HEK293 (cell line): ENCODE measurements around the gene DDX10.
"Not testable (repeated sequence)": the region's sequence is repeated elsewhere in the genome, so short reads cannot be mapped to it uniquely, and the experiment has no call there.

Source experiments
- CTCF ChIA-PET: fragments of 350-600 bp; formaldehyde crosslinking; extraction: SDS; loops from one replicate; lab custom pipeline; 2021; ENCODE audit warnings: antibody characterized with exemption; lab: Yijun Ruan, JAX
- POLR2A ChIA-PET: fragments of 300-600 bp; formaldehyde crosslinking; extraction: SDS; loops from one replicate; lab custom pipeline; 2020; ENCODE audit warnings: antibody characterized with exemption, inconsistent platforms; lab: Yijun Ruan, JAX
- H3K27ac ChIP-seq: fragments of 200-500 bp; sonication (Bioruptor generic); 2 replicates; pipeline ENCODE4 v1.5.1; 2014; ENCODE audit warnings: low read depth, low read length, control low read depth, inconsistent platforms; ENCODE audit errors: extremely low read depth
- H3K36me3 ChIP-seq, 2 experiments: fragments of 200-500 bp in 1 of 2; sonication (Bioruptor generic) in 1 of 2; 1 replicate in 1 of 2; 2 replicates in 1 of 2; pipeline ENCODE4 v1.5.1; 2014 to 2017; ENCODE audit warnings: inconsistent platforms in 2 of 2, low read length in 2 of 2; ENCODE audit not compliant: control insufficient read depth in 2 of 2, insufficient read depth in 1 of 2
- H3K4me1 ChIP-seq: fragments of 200-500 bp; sonication (Bioruptor generic); 2 replicates; pipeline ENCODE4 v1.5.1; 2014; ENCODE audit warnings: mild to moderate bottlenecking, low read length, inconsistent platforms; ENCODE audit not compliant: control insufficient read depth, insufficient read depth
- H3K4me3 ChIP-seq: 2 replicates; pipeline ENCODE4 v1.5.1; 2011; ENCODE audit warnings: low read depth, mild to moderate bottlenecking, control low read depth, low read length, moderate library complexity
- H3K9me3 ChIP-seq: fragments of 200-500 bp; sonication (Bioruptor generic); 2 replicates; pipeline ENCODE4 v1.5.1; 2014; ENCODE audit warnings: low read depth, low read length, inconsistent platforms; ENCODE audit not compliant: control insufficient read depth, insufficient read depth
- BCL6B ChIP-seq: fragments of 450-650 bp; formaldehyde crosslinking; IDR thresholded peaks from 2 replicates; pipeline ENCODE4 v1.5.1; 2017; ENCODE audit warnings: missing biosample characterization, missing genetic modification characterization
- HIC1 ChIP-seq: fragments of 450-650 bp; formaldehyde crosslinking; IDR thresholded peaks from 2 replicates; pipeline ENCODE4 v1.5.1; 2016; ENCODE audit warnings: missing biosample characterization, missing genetic modification characterization
- HOXD13 ChIP-seq: sonication (generic); formaldehyde crosslinking; IDR thresholded peaks from 2 replicates; pipeline ENCODE4 v1.8.0; 2022; ENCODE audit warnings: missing genetic modification reagents, borderline replicate concordance
- PRDM10 ChIP-seq: fragments of 450-650 bp; formaldehyde crosslinking; IDR thresholded peaks from 2 replicates; pipeline ENCODE4 v1.5.1; 2016; ENCODE audit warnings: missing biosample characterization, missing genetic modification characterization
- REPIN1 ChIP-seq: fragments of 450-650 bp; formaldehyde crosslinking; IDR thresholded peaks from 2 replicates; pipeline ENCODE4 v1.5.1; 2017; ENCODE audit warnings: missing biosample characterization, missing genetic modification characterization, low read depth
- SP2 ChIP-seq: fragments of 450-650 bp; formaldehyde crosslinking; IDR thresholded peaks from 2 replicates; pipeline ENCODE4 v1.5.1; 2016; ENCODE audit warnings: missing biosample characterization, missing genetic modification characterization
- ZNF148 ChIP-seq: fragments of 450-650 bp; formaldehyde crosslinking; IDR thresholded peaks from 2 replicates; pipeline ENCODE4 v1.5.0; 2017; ENCODE audit warnings: missing biosample characterization, missing genetic modification characterization, borderline replicate concordance
- ZNF19 ChIP-seq: fragments of 450-650 bp; formaldehyde crosslinking; IDR thresholded peaks from 2 replicates; pipeline ENCODE4; 2016; ENCODE audit warnings: missing biosample characterization, missing genetic modification characterization, low read depth
- ZNF548 ChIP-seq: fragments of 450-650 bp; formaldehyde crosslinking; IDR thresholded peaks from 2 replicates; pipeline ENCODE4 v1.5.1; 2016; ENCODE audit warnings: missing biosample characterization, missing genetic modification characterization
- ZNF549 ChIP-seq: fragments of 450-650 bp; IDR thresholded peaks from 2 replicates; pipeline ENCODE4 v1.5.1; 2018; ENCODE audit warnings: missing biosample characterization, missing genetic modification characterization, mild to moderate bottlenecking, inconsistent platforms, moderate library complexity
- ZNF558 ChIP-seq: fragments of 450-650 bp; formaldehyde crosslinking; IDR thresholded peaks from 2 replicates; pipeline ENCODE4 v1.5.1; 2016; ENCODE audit warnings: missing biosample characterization, missing genetic modification characterization
- ZNF561 ChIP-seq: fragments of 450-650 bp; IDR thresholded peaks from 2 replicates; pipeline ENCODE4 v1.5.1; 2018; ENCODE audit warnings: missing biosample characterization, missing genetic modification characterization, borderline replicate concordance
- ZNF571 ChIP-seq: fragments of 450-650 bp; formaldehyde crosslinking; IDR thresholded peaks from 2 replicates; pipeline ENCODE4 v1.5.0; 2017; ENCODE audit warnings: missing biosample characterization, missing genetic modification characterization
- ZNF658 ChIP-seq: fragments of 450-650 bp; formaldehyde crosslinking; IDR thresholded peaks from 2 replicates; pipeline ENCODE4; 2016; ENCODE audit warnings: missing biosample characterization, missing genetic modification characterization
- ZNF791 ChIP-seq: fragments of 450-650 bp; formaldehyde crosslinking; IDR thresholded peaks from 2 replicates; pipeline ENCODE4 v1.5.1; 2016; ENCODE audit warnings: missing biosample characterization, missing genetic modification characterization
- TF ChIP-seq, protein P1 (sequence below): fragments of 450-650 bp; formaldehyde crosslinking; IDR thresholded peaks from 2 replicates; pipeline ENCODE4 v1.5.1; 2016; ENCODE audit warnings: missing biosample characterization, missing genetic modification characterization
- TF ChIP-seq, protein P2 (sequence below): fragments of 450-650 bp; formaldehyde crosslinking; IDR thresholded peaks from 2 replicates; pipeline ENCODE4 v1.5.1; 2016; ENCODE audit warnings: missing biosample characterization, missing genetic modification characterization
- TF ChIP-seq, protein P3 (sequence below): fragments of 450-650 bp; formaldehyde crosslinking; IDR thresholded peaks from 2 replicates; pipeline ENCODE4 v1.5.1; 2017; ENCODE audit warnings: missing biosample characterization, missing genetic modification characterization

The DDX10 gene

DNA sequence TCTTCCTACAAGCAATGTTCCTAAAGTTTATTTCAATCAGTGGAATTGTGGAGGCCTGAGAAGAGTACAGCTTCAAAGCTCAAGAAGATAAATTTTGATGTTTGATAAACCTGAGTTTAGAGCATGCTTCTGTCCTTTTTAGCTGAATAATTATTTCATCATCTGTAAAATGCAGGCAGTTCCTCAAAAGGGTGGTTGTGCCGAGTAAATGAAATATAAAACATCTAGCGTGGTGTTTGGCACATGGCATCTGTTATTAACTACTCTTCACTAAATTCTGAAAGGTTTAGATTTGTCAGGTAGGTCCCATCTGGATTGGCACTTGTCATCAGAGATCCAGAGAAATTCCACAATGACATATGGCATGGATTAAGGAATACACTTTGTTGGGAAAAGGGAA lies 155.1 kb downstream of the DDX10 start (continued):
- no peak for TF ChIP-seq BCL6B (tag by site-specific recombination)
- TF ChIP-seq ZNF148 = no peak
- TF ChIP-seq ZNF571 = no peak
- TF ChIP-seq ZNF791 (tag by site-specific recombination) = no peak
- TF ChIP-seq HOXD13 (CRISPR knock-in tag) = no peak
- TF ChIP-seq ZNF558 (tag by site-specific recombination) = no peak

DNA sequence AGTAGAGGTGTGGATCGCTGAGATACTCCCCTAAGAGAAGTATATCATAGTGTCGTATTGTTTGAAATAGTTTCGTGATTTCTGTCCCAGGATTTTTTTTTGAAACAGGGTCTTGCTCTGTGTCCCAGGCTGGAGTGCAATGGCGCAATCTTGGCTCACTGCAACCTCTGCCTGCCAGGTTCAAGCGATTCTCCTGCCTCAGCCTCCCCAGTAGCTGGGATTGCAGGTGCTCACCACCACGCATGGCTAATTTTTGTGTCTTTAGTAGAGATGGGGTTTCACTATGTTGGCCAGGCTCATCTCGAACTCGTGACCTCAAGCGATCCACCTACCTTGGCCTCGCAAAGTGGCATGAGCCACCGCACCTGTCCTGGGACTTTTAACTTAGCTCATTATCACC lies 159.1 kb downstream of the DDX10 start:
- H3K27ac ChIP-seq, H3K4me3 ChIP-seq, H3K36me3 ChIP-seq, H3K9me3 ChIP-seq, POLR2A ChIA-PET, H3K4me1 ChIP-seq: not testable (repeated sequence)
- CTCF ChIA-PET = interaction anchor here (0.7 kb wide), 1 partner anchor 43 kb away, joined by 4 read pairs; no protein-coding TSS in a partner anchor

DNA sequence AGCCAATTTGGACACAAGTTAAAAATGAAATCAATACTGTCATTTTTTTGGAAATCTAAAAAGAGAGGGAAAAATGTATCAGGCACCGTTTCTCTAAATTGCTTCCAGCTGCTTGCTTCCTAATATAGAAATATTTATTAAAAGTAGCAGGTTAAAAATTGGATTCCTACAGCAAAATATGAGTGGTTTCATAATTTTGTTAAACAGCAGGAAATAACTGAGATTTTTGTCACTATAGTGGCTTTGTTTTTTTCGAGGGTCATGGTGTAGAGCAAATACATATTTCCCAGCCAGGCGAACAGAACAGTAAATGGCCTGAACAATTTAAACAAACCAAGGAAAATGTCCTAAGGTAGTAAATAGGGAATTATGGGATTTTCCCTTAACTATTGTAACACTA lies 159.7 kb downstream of the DDX10 start:
- CTCF ChIA-PET = interaction anchor here (0.7 kb wide), 1 partner anchor 44 kb away, joined by 4 read pairs; no protein-coding TSS in a partner anchor
- no peak overlapping the region for H3K4me3 ChIP-seq
- no peak overlapping the region for H3K27ac ChIP-seq
- no peaks in the 10 kb centered on the region for H3K36me3 ChIP-seq
- no peaks in the 10 kb centered on the region for H3K4me1 ChIP-seq
- POLR2A ChIA-PET = no interaction called here
- no peaks in the 10 kb centered on the region for H3K9me3 ChIP-seq
- TF ChIP-seq REPIN1 (tag by site-specific recombination) (no peak), SP2 (tag by site-specific recombination) (no peak), ZNF549 (tag by site-specific recombination) (no peak), ZNF561 (tag by site-specific recombination) (no peak), ZNF658 (tag by site-specific recombination) (no peak), ZNF19 (no peak), HIC1 (tag by site-specific recombination) (no peak), PRDM10 (tag by site-specific recombination) (no peak), ZNF548 (tag by site-specific recombination) (no peak)
- TF ChIP-seq, protein P1, sequence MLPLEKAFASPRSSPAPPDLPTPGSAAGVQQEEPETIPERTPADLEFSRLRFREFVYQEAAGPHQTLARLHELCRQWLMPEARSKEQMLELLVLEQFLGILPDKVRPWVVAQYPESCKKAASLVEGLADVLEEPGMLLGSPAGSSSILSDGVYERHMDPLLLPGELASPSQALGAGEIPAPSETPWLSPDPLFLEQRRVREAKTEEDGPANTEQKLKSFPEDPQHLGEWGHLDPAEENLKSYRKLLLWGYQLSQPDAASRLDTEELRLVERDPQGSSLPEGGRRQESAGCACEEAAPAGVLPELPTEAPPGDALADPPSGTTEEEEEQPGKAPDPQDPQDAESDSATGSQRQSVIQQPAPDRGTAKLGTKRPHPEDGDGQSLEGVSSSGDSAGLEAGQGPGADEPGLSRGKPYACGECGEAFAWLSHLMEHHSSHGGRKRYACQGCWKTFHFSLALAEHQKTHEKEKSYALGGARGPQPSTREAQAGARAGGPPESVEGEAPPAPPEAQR (tag by site-specific recombination) = no peak
- TF ChIP-seq, protein P2, sequence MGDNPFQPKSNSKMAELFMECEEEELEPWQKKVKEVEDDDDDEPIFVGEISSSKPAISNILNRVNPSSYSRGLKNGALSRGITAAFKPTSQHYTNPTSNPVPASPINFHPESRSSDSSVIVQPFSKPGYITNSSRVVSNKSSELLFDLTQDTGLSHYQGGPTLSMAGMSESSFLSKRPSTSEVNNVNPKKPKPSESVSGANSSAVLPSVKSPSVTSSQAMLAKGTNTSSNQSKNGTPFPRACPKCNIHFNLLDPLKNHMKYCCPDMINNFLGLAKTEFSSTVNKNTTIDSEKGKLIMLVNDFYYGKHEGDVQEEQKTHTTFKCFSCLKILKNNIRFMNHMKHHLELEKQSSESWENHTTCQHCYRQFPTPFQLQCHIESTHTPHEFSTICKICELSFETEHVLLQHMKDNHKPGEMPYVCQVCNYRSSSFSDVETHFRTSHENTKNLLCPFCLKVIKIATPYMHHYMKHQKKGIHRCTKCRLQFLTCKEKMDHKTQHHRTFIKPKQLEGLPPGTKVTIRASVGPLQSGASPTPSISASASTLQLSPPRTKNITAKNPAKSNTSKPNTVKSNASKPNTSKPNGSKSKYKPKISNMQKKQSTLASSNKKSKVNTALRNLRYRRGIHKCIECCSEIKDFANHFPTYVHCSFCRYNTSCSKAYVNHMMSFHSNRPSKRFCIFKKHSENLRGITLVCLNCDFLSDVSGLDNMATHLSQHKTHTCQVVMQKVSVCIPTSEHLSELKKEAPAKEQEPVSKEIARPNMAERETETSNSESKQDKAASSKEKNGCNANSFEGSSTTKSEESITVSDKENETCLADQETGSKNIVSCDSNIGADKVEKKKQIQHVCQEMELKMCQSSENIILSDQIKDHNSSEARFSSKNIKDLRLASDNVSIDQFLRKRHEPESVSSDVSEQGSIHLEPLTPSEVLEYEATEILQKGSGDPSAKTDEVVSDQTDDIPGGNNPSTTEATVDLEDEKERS (tag by site-specific recombination) = no peak
- TF ChIP-seq, protein P3, sequence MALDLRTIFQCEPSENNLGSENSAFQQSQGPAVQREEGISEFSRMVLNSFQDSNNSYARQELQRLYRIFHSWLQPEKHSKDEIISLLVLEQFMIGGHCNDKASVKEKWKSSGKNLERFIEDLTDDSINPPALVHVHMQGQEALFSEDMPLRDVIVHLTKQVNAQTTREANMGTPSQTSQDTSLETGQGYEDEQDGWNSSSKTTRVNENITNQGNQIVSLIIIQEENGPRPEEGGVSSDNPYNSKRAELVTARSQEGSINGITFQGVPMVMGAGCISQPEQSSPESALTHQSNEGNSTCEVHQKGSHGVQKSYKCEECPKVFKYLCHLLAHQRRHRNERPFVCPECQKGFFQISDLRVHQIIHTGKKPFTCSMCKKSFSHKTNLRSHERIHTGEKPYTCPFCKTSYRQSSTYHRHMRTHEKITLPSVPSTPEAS = no peak
